Body of pancreas (tissue), 4 donors: Measurements from ENCODE around the gene SPAG7. TPM values are rescaled to one million over a fixed set of nuclear protein-coding genes. Genes with fewer than 3 reads are reported as not detected.

ENCODE experiments used
- ATAC-seq: fragments of 150-250 bp; one replicate; pipeline ENCODE4 v1.9.1; 2016
- DNase-seq, 4 donors: peaks; one replicate each; pipeline ENCODE4 v3.0.0-alpha.2; 2019
- H3K27ac ChIP-seq, 4 donors: fragments of 200-600 bp; sonication (generic); 1 replicate in 3 of 4; 2 replicates in 1 of 4; pipeline versions ENCODE4 v1.5.1 to v1.6.1; 2016 to 2019; ENCODE audit warnings: mild to moderate bottlenecking in 1 of 4, mixed read lengths in 1 of 4, moderate library complexity in 1 of 4
- H3K27me3 ChIP-seq, 2 donors: fragments of 200-600 bp; sonication (generic); one replicate each; pipeline ENCODE4 v1.6.0; 2016; ENCODE audit warnings: mild to moderate bottlenecking in 1 of 2
- H3K36me3 ChIP-seq, 2 donors: fragments of 200-600 bp; sonication (generic); replicated peaks in 1 of 2; 2 replicates each; pipeline ENCODE4 v1.5.1; 2016; ENCODE audit warnings: low read depth in 2 of 2; ENCODE audit not compliant: insufficient read depth in 1 of 2
- H3K4me1 ChIP-seq: fragments of 200-600 bp; sonication (generic); one replicate; pipeline ENCODE4 v1.6.0; 2016
- H3K4me3 ChIP-seq, 2 donors: fragments of 200-600 bp; sonication (generic); 1 replicate in 1 of 2; 2 replicates in 1 of 2; pipeline ENCODE4 v1.5.1; 2016 to 2019
- H3K9me3 ChIP-seq, 3 donors: fragments of 200-600 bp; sonication (generic); 1 replicate in 2 of 3; 2 replicates in 1 of 3; pipeline ENCODE4 v1.5.1; 2016
- CTCF ChIP-seq, 7 experiments: fragments of 450-650 bp in 4 of 7; fragments of 200-600 bp in 3 of 7; sonication (generic) in 3 of 7; IDR thresholded peaks; one replicate each; pipeline ENCODE4 v1.5.1; 2016 to 2019; ENCODE audit warnings: antibody characterized with exemption in 7 of 7
- POLR2A ChIP-seq, 3 donors: fragments of 450-650 bp; IDR thresholded peaks; one replicate each; pipeline ENCODE4 v1.6.1; 2016; ENCODE audit warnings: antibody characterized with exemption in 3 of 3, mild to moderate bottlenecking in 2 of 3
- WGBS, 2 donors: methylation state at CpG; one replicate each; pipeline ENCODE4 v1.1.5; 2017; 5-methylcytosine and 5-hydroxymethylcytosine counted together
- intact Hi-C: fragments of 100-400 bp; cut with DNase I; formaldehyde crosslinking; loops from one replicate; pipeline ENCODE4 v1.15.1; 2023
- total RNA-seq, 2 donors: library from RNA; depleted of rRNA; stranded (reverse); fragments of >200 nt; gene quantifications; one replicate each; pipeline ENCODE4 v1.1.0, GENCODE V29; 2016

The SPAG7 gene
- total RNA-seq, 2 donors from 2014 or later: 26.2 to 29.0 TPM

GRCh38 chr17:4940555-4941318, 26.9 kb downstream of the SPAG7 start:
- H3K36me3 ChIP-seq: peaks cover 0 to 13% of the 10 kb centered on the region in 2 donors
- WGBS, 2 donors: 0 to 2% methylated on average over 23 to 29 of the region's 29 CpGs
- peak overlapping the region; percentile 82 to 94 (median 91) for H3K27ac ChIP-seq
- DNase-seq (peak; percentile 83 to 92 (median 90)), ATAC-seq (peak; percentile 74)
- intact Hi-C loops: no loop called here
- peaks cover 36% of the 10 kb centered on the region for H3K4me1 ChIP-seq
- TF ChIP-seq CTCF (IDR thresholded peaks at IDR 0.05) (no peak), POLR2A (IDR thresholded peaks at IDR 0.05) (peak in 1 of 3 donors; percentile 14)
- H3K27me3 ChIP-seq: no peaks in the 10 kb centered on the region
- no peaks in the 10 kb centered on the region for H3K9me3 ChIP-seq
- peak overlapping the region; percentile 78 to 92 for H3K4me3 ChIP-seq

DNA sequence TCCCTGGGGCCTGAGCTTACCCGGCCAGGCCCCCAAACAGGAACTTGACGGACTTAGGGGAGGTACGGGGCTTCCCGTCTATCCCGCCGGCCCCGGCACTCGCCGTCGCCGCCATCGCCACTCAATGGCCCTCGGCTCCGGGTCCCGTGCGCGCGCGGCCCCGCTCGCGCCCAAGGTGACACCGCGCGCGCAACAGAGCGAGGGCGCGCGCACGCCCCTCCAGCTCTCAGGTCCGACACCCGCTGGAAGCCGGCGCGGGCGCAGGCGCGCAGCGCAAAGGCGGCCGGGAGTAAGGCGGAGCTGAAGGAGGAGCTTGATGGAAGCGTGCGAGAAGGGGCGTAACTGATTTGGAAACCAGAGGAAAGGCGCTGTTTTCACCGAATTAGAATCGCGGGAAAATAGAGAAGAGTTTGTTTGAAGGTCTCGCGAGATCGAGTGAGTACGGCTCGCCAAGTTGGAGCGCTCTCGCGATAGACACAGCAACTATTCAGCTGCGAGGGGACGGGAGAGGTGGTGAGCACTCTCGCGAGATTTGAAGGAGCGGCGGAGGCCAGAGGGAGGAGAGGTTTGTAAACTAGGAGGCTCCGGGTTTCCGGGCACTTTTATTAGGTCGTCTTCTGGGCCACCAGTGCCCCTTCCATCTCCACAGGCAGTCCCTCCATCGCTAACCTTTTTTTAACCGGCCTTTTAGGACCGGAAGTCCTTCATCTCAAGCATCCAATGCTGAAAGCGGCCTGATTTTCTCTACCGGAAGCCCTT, 27.6 kb downstream of the SPAG7 start, which contains the start of the genes RNF167 and SLC25A11:
Gene RNF167, plus strand, starts transcription at position 473 of the 759 bp plus-strand sequence. CDS start 642 bp downstream, outside the sequence.
Gene SLC25A11, minus strand, starts transcription at position 251 of the 759 bp plus-strand sequence. Its CDS starts 136 bp downstream, at position 115.
- Histone ChIP-seq H3K27ac (peak within 1 kb of the TSS; percentile 82 to 94 (median 91)), H3K27me3 (no peaks in the 10 kb centered on the region), H3K4me3 (peak within 1 kb of the TSS; percentile 78 to 92), H3K36me3 (peaks cover 0 to 13% of the 10 kb centered on the region in 2 donors), H3K4me1 (peaks cover 28% of the 10 kb centered on the region), H3K9me3 (no peaks in the 10 kb centered on the region)
- WGBS, 2 donors: 1% methylated on average over 45 to 72 of the region's 72 CpGs
- intact Hi-C loops: no loop called here
- TF ChIP-seq CTCF (IDR thresholded peaks at IDR 0.05): peak in 1 of 7 experiments; percentile 29
- TF ChIP-seq POLR2A (IDR thresholded peaks at IDR 0.05): peak in 2 of 3 donors; percentile 54 to 62
- ATAC-seq: peak; percentile 90
- DNase-seq: peak; percentile 95 to 99 (median 96)

DNA sequence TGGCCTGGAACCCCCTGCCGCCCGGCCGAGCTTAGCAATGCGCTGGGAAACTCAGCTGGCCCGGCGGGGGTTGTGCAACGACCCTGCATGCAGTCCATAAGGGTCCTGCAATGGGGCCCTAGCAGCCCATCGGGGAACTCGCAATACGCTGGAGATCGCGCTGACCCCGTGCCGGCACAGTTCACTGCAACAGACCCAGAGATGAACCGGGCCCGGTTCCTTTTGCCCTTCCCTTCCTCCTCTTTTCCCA, 28.1 kb downstream of the SPAG7 start:
- intact Hi-C loops: no loop called here
- Histone ChIP-seq H3K27ac (peak overlapping the region; percentile 82 to 94 (median 91)), H3K36me3 (peaks cover 0 to 13% of the 10 kb centered on the region in 2 donors), H3K27me3 (no peaks in the 10 kb centered on the region), H3K9me3 (no peaks in the 10 kb centered on the region), H3K4me1 (peaks cover 25% of the 10 kb centered on the region), H3K4me3 (peak overlapping the region; percentile 78 to 92)
- WGBS, 2 donors: 0% methylated on average over 7 to 16 of the region's 16 CpGs
- DNase-seq: no peak
- TF ChIP-seq POLR2A (IDR thresholded peaks at IDR 0.05): no peak
- no peak for TF ChIP-seq CTCF (IDR thresholded peaks at IDR 0.05)
- ATAC-seq: no peak

DNA sequence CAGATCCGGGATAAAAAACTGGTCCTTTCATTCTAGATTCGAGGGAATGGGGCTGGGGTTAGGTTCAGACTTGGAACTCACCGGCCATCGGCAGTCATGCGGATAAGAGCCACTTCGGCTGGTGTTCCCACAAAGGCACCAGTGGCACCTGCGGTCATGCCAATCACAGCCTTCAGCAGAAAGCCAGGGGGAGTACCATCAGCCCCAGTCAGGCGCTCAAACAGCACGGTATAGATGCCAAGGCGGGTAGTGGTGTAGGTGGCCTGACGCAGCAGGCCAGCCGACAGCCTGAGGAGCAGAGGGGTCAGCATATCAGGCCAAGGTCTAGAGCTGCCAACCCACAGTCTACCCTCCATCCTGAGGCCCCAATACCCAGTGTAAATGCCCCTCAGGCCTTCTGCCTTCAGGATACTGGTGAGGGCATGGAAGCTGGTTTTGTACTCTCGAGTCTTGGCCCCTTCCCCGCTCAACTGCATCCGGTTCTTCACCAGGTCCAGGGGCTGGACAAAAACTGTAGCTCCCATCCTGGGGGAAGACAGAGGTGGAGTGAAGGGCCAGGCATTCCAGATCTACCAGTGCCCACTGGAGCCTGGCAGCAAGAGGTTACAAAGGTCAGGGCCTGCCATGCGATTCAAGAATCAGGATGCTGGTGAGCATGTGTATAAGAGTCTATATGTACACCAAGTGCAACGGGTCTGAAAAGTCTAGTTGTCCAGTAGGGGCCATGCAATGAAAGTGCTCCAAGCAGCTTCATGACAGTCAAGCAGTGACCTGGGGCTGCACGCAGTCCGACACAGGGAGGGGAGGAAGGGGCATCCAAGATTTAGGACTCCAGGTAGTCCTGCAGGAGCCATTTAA, 28.7 kb downstream of the SPAG7 start:
- Histone ChIP-seq H3K9me3 (no peaks in the 10 kb centered on the region), H3K36me3 (peaks cover 0 to 13% of the 10 kb centered on the region in 2 donors), H3K4me3 (peak overlapping the region; percentile 78 to 92), H3K27ac (peak overlapping the region; percentile 82 to 94 (median 91)), H3K27me3 (no peaks in the 10 kb centered on the region), H3K4me1 (peaks cover 30% of the 10 kb centered on the region)
- TF ChIP-seq CTCF (IDR thresholded peaks at IDR 0.05): no peak
- TF ChIP-seq POLR2A (IDR thresholded peaks at IDR 0.05): no peak
- DNase-seq (no peak), ATAC-seq (no peak)
- intact Hi-C loops: no loop called here
- 47 to 51% methylated on average over 9 to 18 of the region's 19 CpGs for WGBS, 2 donors
